Measurements from ENCODE around the gene PSMB7.

Gene PSMB7

DNA sequence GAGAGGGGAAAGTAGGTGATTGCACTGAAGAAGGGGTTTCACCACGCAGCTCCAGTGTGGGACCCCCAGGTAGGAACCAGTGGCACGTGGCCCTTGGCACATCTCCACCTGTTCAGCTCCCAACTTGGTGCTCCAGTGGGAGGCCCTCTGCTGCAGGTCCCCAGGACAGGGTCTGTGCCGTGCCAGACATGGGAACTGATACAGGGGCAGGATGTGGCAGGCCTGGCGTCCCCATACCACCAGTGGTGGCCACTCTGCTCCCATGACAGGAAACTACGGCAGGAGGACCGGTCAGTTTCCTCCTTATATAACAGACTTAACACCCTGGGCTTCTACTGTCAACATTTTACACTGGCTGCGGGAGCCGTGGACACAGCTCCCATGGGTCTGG, 67.3 kb downstream of the PSMB7 start:
- H3K36me3 ChIP-seq (ENCODE audit: insufficient read depth, low read length): peaks cover 56% of the 10 kb centered on the region

DNA sequence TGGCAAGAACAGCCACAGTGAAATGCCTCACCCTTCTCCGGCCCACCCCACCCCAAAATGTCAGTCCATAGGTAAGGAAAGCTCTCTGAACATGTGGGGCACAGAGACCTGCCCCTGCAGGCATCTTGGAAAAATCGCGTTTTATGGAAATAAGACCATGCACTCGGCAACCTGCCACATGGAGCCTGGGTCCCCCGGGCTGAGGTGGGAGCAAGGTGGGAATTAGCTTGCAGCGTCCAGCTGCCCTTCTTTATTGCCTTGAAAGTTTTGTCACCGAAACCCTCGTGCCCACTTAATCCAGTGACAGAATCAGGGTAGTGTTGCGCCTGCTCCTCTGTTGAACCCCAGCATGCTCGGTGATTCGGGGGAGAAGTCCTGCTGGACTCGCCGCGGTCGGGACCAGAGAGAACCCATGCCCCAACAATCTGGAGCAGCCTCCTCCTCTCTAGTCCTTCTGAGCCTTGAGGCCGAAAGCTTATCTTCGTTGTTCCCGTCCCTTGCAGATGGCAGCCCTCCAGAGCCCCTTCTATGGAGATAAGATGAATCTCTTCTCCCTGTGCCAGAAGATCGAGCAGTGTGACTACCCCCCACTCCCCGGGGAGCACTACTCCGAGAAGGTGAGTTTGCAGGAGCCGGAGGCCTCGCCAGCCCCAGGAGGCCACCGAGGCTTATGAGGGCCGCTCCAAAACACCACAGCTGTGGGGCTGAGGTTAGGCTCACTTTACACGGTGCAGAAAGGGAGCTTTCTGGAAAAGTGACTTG, 67.9 kb downstream of the PSMB7 start:
- Histone ChIP-seq H3K36me3 (ENCODE audit: insufficient read depth, low read length) (peaks cover 50% of the 10 kb centered on the region), H3K9ac (ENCODE audit: low read depth, low read length) (no peak overlapping the region), H3K9me3 (ENCODE audit: insufficient read depth, low read depth, low read length) (no peaks in the 10 kb centered on the region), H3K27me3 (ENCODE audit: insufficient read depth, low read length) (no peaks in the 10 kb centered on the region), H3K4me3 (ENCODE audit: low read length) (no peak overlapping the region), H3K27ac (ENCODE audit: low read depth, low read length) (no peak overlapping the region), H3K4me1 (ENCODE audit: insufficient read depth, low read length) (peaks cover 16% of the 10 kb centered on the region; the same call in 1 of the 2 replicates)
- 95% methylated on average over 26 of the region's 26 CpGs for WGBS

More for the DNA sequence above, 67.3 kb downstream of the PSMB7 start:
- Histone ChIP-seq H3K9me3 (ENCODE audit: insufficient read depth, low read depth, low read length) (no peaks in the 10 kb centered on the region), H3K4me3 (ENCODE audit: low read length) (no peak overlapping the region), H3K9ac (ENCODE audit: low read depth, low read length) (no peak overlapping the region), H3K4me1 (ENCODE audit: insufficient read depth, low read length) (peaks cover 13% of the 10 kb centered on the region; the same call in 1 of the 2 replicates), H3K27ac (ENCODE audit: low read depth, low read length) (no peak overlapping the region), H3K27me3 (ENCODE audit: insufficient read depth, low read length) (no peaks in the 10 kb centered on the region)
- 94% methylated on average over 8 of the region's 8 CpGs for WGBS

DNA sequence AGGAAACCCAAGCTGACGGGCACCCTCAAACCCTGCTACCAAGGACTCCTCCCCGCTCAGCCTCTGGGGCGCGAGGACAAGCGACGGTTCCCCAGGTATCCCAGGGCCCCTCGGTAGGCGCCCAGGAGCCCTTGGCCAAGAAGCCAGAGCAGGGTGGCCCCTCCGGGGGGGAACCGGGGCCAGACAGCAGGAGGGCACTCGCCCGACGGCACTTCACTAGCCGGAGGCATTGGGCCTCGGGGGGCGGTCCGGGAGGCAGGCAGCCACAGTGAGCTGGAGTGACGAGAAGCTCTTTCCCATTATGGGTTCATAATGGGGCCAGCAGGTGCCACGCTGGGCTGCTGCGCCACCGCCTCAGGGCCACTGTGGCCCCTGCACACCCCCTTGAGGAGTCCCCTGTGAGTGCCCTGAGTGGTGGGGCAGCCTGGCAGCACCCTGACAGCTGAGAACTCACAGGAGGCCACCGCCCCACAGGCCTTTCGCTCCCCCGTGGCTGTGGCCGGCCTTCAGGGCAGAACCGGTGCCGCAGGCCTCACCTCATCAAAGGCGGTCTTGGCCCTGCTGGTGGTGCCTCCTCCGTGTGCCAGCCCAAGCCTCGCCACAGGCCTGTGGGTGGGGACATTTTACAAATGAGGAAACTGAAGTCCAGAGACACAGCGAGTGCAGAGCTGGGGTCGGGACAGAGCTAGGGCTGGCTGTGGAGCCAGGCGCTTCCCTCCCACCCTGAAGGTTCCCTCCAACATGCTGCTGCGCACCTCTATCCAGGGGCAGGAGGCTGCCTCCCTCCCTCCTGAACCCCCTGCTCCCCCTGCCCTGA, 68.7 kb downstream of the PSMB7 start:
- H3K27ac ChIP-seq (ENCODE audit: low read depth, low read length): no peak overlapping the region
- H3K9me3 ChIP-seq (ENCODE audit: insufficient read depth, low read depth, low read length): no peaks in the 10 kb centered on the region
- 92% methylated on average over 34 of the region's 34 CpGs for WGBS
- no peak overlapping the region; the same call in 1 of the 2 replicates for H3K9ac ChIP-seq (ENCODE audit: low read depth, low read length)
- no peaks in the 10 kb centered on the region for H3K27me3 ChIP-seq (ENCODE audit: insufficient read depth, low read length)
- no peak overlapping the region for H3K4me3 ChIP-seq (ENCODE audit: low read length)
- H3K36me3 ChIP-seq (ENCODE audit: insufficient read depth, low read length): peaks cover 42% of the 10 kb centered on the region
- H3K4me1 ChIP-seq (ENCODE audit: insufficient read depth, low read length): peaks cover 16% of the 10 kb centered on the region; the same call in 1 of the 2 replicates

DNA sequence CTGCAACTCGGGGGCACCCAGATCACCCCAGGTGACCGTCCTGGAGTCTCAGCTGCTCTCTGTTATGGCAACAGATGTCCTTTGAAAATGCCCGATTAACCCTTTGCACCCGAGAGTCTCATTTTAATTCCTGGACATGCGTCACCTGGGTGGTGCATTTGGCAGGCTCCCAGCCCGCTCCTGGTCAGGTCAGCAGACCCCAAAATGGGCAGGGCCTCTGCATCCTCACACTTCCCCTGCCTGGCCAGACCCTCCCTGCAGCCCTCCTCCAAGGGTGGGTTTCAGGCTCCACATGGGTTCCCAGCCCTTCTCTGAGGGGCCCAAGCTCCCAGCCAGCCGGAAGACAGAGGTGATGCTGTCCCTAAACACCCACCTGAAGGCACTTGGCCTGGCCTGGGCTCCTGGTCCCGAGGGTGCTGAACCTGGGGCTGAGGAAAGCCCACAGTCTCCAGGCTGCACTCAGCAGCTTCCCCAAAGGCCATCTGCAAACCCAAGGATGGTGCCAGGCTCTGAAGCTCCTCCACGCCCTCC, 69.4 kb downstream of the PSMB7 start:
- Histone ChIP-seq H3K36me3 (ENCODE audit: insufficient read depth, low read length) (peaks cover 35% of the 10 kb centered on the region), H3K4me1 (ENCODE audit: insufficient read depth, low read length) (peaks cover 16% of the 10 kb centered on the region; the same call in 1 of the 2 replicates), H3K9me3 (ENCODE audit: insufficient read depth, low read depth, low read length) (no peaks in the 10 kb centered on the region), H3K27me3 (ENCODE audit: insufficient read depth, low read length) (no peaks in the 10 kb centered on the region), H3K9ac (ENCODE audit: low read depth, low read length) (no peak overlapping the region), H3K4me3 (ENCODE audit: low read length) (no peak overlapping the region), H3K27ac (ENCODE audit: low read depth, low read length) (no peak overlapping the region)
- WGBS: 91% methylated on average over 9 of the region's 9 CpGs

DNA sequence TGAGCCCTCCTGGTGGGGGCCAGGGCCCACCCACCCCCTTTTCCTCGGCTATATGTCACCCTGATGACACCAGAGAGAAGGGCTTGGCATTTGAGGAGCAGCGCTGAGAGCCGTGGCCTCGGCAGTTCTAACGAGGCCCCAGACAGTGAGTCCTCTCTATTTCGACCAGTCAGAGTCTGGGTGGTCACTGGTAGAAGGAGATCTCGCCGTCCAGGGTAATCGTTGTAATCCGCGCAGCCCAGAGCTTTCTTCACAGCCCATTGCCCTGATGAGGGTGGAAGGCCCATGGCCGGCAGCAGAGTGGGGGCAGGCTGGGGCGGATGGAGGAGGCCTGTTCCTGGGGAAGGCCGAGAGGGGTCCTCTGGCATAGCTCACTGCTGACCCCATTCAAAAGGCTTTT, 70.2 kb downstream of the PSMB7 start:
- no peaks in the 10 kb centered on the region for H3K9me3 ChIP-seq (ENCODE audit: insufficient read depth, low read depth, low read length)
- no peaks in the 10 kb centered on the region for H3K27me3 ChIP-seq (ENCODE audit: insufficient read depth, low read length)
- H3K4me3 ChIP-seq (ENCODE audit: low read length): no peak overlapping the region
- no peak overlapping the region for H3K9ac ChIP-seq (ENCODE audit: low read depth, low read length)
- WGBS: 94% methylated on average over 14 of the region's 14 CpGs
- peaks cover 13% of the 10 kb centered on the region; the same call in 1 of the 2 replicates for H3K4me1 ChIP-seq (ENCODE audit: insufficient read depth, low read length)
- peaks cover 27% of the 10 kb centered on the region for H3K36me3 ChIP-seq (ENCODE audit: insufficient read depth, low read length)
- no peak overlapping the region for H3K27ac ChIP-seq (ENCODE audit: low read depth, low read length)

DNA sequence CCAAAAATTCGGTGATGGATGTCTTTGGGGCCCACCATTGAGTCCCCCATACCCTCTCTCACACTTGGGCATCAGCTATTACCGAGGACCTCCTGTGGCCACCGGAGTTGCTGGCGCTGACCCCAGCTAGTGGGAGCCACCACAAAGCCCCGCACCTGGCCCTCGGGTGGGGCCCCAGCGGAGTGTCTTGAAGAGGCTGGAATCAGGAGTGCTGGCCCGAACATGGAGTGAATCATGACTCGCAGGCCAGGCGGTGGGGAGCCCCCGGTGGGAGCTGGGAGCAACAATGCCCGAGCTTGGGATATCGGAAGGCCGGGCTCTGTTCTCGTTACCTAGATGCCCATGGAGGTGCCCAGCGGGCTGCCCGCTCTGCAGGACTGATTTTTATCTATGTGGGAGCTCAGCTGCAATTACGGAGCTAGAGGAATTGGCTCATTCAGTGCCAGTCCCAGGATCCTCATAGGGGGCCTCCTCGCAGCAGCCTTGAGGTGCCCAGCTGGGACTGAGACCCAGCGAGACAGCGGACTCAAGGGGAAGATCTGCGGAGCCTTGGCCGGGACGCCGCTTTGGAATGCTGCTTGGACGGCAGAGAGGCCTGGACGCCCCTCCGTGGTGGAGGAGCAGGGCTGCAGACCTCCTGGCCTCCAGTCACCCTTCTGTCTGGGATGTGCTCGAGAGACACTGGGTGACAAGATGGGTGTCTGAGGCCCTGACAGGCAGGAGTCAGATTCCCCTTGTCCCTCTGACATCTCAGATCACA, 70.8 kb downstream of the PSMB7 start:
- no peak overlapping the region for H3K9ac ChIP-seq (ENCODE audit: low read depth, low read length)
- H3K36me3 ChIP-seq (ENCODE audit: insufficient read depth, low read length): peaks cover 21% of the 10 kb centered on the region
- WGBS: 94% methylated on average over 29 of the region's 29 CpGs

DNA sequence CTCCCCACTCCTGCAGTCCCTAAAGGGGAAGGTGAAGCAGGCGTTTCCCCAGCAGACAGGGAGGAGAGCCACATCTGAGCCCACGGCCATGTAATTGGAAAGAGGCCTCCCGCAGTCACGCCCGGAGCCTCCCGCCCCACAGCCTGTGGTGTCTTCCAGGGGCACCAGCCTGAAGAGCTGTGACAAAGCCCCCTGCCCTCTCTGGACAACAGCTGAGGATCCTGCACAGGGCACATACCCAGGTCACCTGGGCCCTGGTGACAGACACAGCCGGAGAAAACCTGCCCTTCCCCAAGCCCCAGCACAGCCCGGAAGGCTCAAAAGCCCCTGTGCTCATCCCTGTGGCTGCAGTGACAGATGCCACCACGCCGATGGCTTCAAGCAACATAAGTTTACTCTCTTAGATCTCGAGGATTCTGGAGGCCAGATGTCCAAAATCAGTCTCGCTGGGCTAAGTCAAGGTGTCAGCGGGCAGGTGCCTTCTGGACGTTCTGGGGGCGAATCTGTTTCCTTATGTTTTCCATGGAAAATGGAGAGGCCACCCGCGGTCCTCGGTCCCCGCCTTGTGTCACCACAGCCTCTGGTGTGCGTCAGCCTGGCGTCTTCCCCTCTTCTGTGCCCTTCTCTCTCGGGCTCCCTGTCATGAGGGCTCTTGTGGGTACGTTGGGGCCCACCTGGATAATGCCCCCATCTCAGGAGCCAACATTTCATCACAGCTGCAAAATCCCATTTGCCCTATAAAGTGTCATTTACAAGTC, 71.5 kb downstream of the PSMB7 start:
- H3K9ac ChIP-seq (ENCODE audit: low read depth, low read length): peak overlapping the region; percentile 46; the same call in 1 of the 2 replicates
- peaks cover 12% of the 10 kb centered on the region; the same call in 1 of the 2 replicates for H3K4me1 ChIP-seq (ENCODE audit: insufficient read depth, low read length)
- H3K36me3 ChIP-seq (ENCODE audit: insufficient read depth, low read length): peaks cover 14% of the 10 kb centered on the region
- no peaks in the 10 kb centered on the region for H3K9me3 ChIP-seq (ENCODE audit: insufficient read depth, low read depth, low read length)
- no peak overlapping the region; the same call in 1 of the 2 replicates for H3K27ac ChIP-seq (ENCODE audit: low read depth, low read length)
- WGBS: 84% methylated on average over 23 of the region's 23 CpGs
- no peaks in the 10 kb centered on the region for H3K27me3 ChIP-seq (ENCODE audit: insufficient read depth, low read length)
- no peak overlapping the region for H3K4me3 ChIP-seq (ENCODE audit: low read length)

More for the DNA sequence above, 70.8 kb downstream of the PSMB7 start:
- Histone ChIP-seq H3K27me3 (ENCODE audit: insufficient read depth, low read length) (no peaks in the 10 kb centered on the region), H3K9me3 (ENCODE audit: insufficient read depth, low read depth, low read length) (no peaks in the 10 kb centered on the region), H3K4me3 (ENCODE audit: low read length) (no peak overlapping the region), H3K27ac (ENCODE audit: low read depth, low read length) (no peak overlapping the region), H3K4me1 (ENCODE audit: insufficient read depth, low read length) (peaks cover 12% of the 10 kb centered on the region; the same call in 1 of the 2 replicates)

DNA sequence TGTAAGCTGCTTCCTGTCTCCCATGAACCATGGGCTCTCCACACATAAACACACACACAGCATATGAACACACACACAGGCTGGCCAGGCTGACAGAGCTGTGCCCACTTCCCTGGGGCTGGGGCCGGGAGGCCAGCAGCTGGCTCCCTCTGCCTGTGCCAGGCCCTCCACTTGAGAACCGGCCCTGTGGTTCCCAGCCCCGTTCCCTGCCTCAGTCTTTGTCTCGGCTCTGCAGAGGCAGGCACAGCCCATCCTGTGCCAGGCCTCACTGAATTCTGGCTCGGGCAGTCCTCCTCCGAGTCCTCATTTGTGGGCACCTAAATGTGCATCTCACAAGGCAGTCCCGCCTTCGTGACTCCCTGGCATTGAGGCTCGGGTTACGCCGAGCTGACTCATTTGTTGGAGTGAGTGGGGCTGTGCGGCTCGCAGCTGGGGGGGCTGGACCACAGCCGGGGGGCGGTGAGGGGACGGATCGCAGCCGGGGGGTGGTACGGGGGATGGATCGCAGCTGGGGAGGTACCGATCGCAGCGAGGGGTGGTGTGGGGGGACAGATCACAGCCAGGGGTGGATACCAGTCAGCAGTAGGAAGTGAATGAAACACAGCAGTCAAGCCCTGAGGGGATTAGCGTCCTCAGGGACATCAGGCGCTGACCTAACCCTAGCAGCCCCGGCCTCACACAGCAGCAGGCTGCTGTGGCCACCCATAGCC, 72.3 kb downstream of the PSMB7 start:
- Histone ChIP-seq H3K36me3 (ENCODE audit: insufficient read depth, low read length) (peaks cover 6% of the 10 kb centered on the region), H3K27ac (ENCODE audit: low read depth, low read length) (peak overlapping the region; percentile 40), H3K4me3 (ENCODE audit: low read length) (no peak overlapping the region), H3K9ac (ENCODE audit: low read depth, low read length) (peak overlapping the region; percentile 46; the same call in 1 of the 2 replicates), H3K4me1 (ENCODE audit: insufficient read depth, low read length) (peaks cover 12% of the 10 kb centered on the region; the same call in 1 of the 2 replicates), H3K27me3 (ENCODE audit: insufficient read depth, low read length) (no peaks in the 10 kb centered on the region), H3K9me3 (ENCODE audit: insufficient read depth, low read depth, low read length) (no peaks in the 10 kb centered on the region)
- 40% methylated on average over 26 of the region's 26 CpGs for WGBS

DNA sequence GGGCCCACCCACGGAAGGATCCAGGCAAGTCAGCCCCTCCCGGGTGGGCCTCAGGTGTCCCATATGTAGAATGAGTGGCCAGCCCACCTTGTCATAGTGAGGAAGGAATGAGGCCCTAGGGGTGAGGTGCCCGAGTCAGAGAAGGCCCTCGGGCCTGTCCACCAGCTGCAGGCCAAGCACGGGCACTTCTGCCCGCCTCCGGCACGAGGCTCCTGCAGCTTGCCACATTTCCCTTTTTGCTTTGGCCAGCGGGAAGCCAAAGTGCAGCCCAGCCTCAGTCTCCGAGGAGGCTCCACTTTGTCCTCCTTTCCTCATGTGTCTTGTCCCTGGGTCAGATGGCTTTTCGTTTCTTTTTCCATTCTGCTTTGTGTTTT, 72.9 kb downstream of the PSMB7 start:
- 93% methylated on average over 11 of the region's 11 CpGs for WGBS
- Histone ChIP-seq H3K4me3 (ENCODE audit: low read length) (no peak overlapping the region), H3K27ac (ENCODE audit: low read depth, low read length) (no peak overlapping the region), H3K9ac (ENCODE audit: low read depth, low read length) (no peak overlapping the region), H3K36me3 (ENCODE audit: insufficient read depth, low read length) (peaks cover 8% of the 10 kb centered on the region), H3K27me3 (ENCODE audit: insufficient read depth, low read length) (no peaks in the 10 kb centered on the region), H3K4me1 (ENCODE audit: insufficient read depth, low read length) (peaks cover 12% of the 10 kb centered on the region; the same call in 1 of the 2 replicates), H3K9me3 (ENCODE audit: insufficient read depth, low read depth, low read length) (0 out of 2 replicates have a peak, but pooled peaks cover 4% of the 10 kb centered on the region)
